ENCODE measurements around the gene CCL4.

CCL4 gene

DNA sequence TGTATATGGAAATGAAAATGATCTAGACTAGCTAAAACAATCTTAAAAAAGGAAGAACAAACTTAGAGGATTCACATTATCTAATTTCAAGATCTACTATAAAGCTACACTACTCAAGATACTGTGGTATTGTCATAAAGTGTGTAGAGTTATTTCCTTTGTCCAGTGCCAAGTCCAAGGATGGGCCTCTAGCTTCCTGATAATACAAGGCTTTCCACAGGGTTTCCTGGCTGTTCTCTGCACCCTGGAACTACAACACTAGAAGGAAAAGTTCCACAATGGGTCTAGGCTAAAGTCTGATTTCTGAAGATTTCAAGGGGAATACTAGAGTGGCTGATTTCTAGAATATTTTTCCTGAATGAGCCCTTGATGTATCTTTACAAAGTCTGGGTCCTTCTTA is 38.6 kb downstream of the CCL4 start:
- Histone ChIP-seq H3K14ac (ENCODE audit: low read length) (no peak overlapping the region), H3K4me3 (ENCODE audit: low read length in 2 of 2) (no peak overlapping the region), H2BK120ac (ENCODE audit: low read depth, low read length) (no peak overlapping the region), H2AK5ac (ENCODE audit: low read depth, low read length) (no peak overlapping the region), H2BK12ac (ENCODE audit: low read length) (no peak overlapping the region), H3K9me3 (replicated peaks in 1 of 2; ENCODE audit: control insufficient read depth in 2 of 2, insufficient read depth in 1 of 2, low read depth in 1 of 2, low read length in 2 of 2) (no peaks in the 10 kb centered on the region), H4K91ac (ENCODE audit: low read depth, low read length, poor library complexity) (no peak overlapping the region), H3K27me3 (ENCODE audit: control insufficient read depth in 3 of 3, insufficient read depth in 3 of 3, low read depth in 1 of 3, low read length in 3 of 3) (no peaks in the 10 kb centered on the region), H3K4me2 (ENCODE audit: insufficient read depth, low read length, poor library complexity, severe bottlenecking) (no peak overlapping the region), H2BK15ac (ENCODE audit: low read length) (no peak overlapping the region), H3K27ac (replicated peaks; ENCODE audit: low read length) (no peak overlapping the region), H3K18ac (ENCODE audit: low read length) (no peak overlapping the region), H2BK5ac (ENCODE audit: low read length) (no peak overlapping the region), H2AFZ (ENCODE audit: low read length) (no peak overlapping the region), H3K4me1 (ENCODE audit: control insufficient read depth in 2 of 2, insufficient read depth in 1 of 2, low read depth in 1 of 2, low read length in 2 of 2) (no peaks in the 10 kb centered on the region), H3K9ac (ENCODE audit: low read depth, low read length, poor library complexity) (no peak overlapping the region), H3K36me3 (replicated peaks in 1 of 2; ENCODE audit: control insufficient read depth in 2 of 2, insufficient read depth in 2 of 2, low read length in 2 of 2) (no peaks in the 10 kb centered on the region), H3K23ac (ENCODE audit: low read depth, low read length, poor library complexity) (no peak overlapping the region), H4K8ac (ENCODE audit: low read depth, low read length) (no peak overlapping the region), H3K4ac (ENCODE audit: low read length) (no peak overlapping the region), H3K79me1 (ENCODE audit: low read depth, low read length) (no peaks in the 10 kb centered on the region)
- no peak for DNase-seq (ENCODE audit: low spot score)

- Histone ChIP-seq H3K4me1 (ENCODE audit: control insufficient read depth in 2 of 2, insufficient read depth in 1 of 2, low read depth in 1 of 2, low read length in 2 of 2) (no peaks in the 10 kb centered on the region), H3K36me3 (replicated peaks in 1 of 2; ENCODE audit: control insufficient read depth in 2 of 2, insufficient read depth in 2 of 2, low read length in 2 of 2) (no peaks in the 10 kb centered on the region), H2BK5ac (ENCODE audit: low read length) (no peak overlapping the region), H3K18ac (ENCODE audit: low read length) (no peak overlapping the region), H2AK5ac (ENCODE audit: low read depth, low read length) (no peak overlapping the region), H3K4me3 (ENCODE audit: low read length in 2 of 2) (no peak overlapping the region), H4K91ac (ENCODE audit: low read depth, low read length, poor library complexity) (no peak overlapping the region), H3K79me1 (ENCODE audit: low read depth, low read length) (no peaks in the 10 kb centered on the region), H4K8ac (ENCODE audit: low read depth, low read length) (no peak overlapping the region), H3K14ac (ENCODE audit: low read length) (no peak overlapping the region), H3K4me2 (ENCODE audit: insufficient read depth, low read length, poor library complexity, severe bottlenecking) (no peak overlapping the region), H3K9me3 (replicated peaks in 1 of 2; ENCODE audit: control insufficient read depth in 2 of 2, insufficient read depth in 1 of 2, low read depth in 1 of 2, low read length in 2 of 2) (no peaks in the 10 kb centered on the region), H2BK15ac (ENCODE audit: low read length) (no peak overlapping the region), H3K27ac (replicated peaks; ENCODE audit: low read length) (no peak overlapping the region), H3K9ac (ENCODE audit: low read depth, low read length, poor library complexity) (no peak overlapping the region), H3K4ac (ENCODE audit: low read length) (no peak overlapping the region), H3K23ac (ENCODE audit: low read depth, low read length, poor library complexity) (no peak overlapping the region), H3K27me3 (ENCODE audit: control insufficient read depth in 3 of 3, insufficient read depth in 3 of 3, low read depth in 1 of 3, low read length in 3 of 3) (no peaks in the 10 kb centered on the region), H2AFZ (ENCODE audit: low read length) (no peak overlapping the region), H2BK12ac (ENCODE audit: low read length) (no peak overlapping the region), H2BK120ac (ENCODE audit: low read depth, low read length) (no peak overlapping the region)
- DNase-seq (ENCODE audit: low spot score) = no peak
- WGBS, 2 donors (ENCODE audit: extremely low coverage in 2 of 2, insufficient read length in 2 of 2, insufficient replicate concordance in 1 of 2) = no CpG with 5 or more reads among the region's 8 CpGs
These were observed 39.2 kb downstream of the CCL4 start for GRCh38 chr17:36142806-36143205.

GRCh38 chr17:36144014-36144413 is 40.4 kb downstream of the CCL4 start:
- Histone ChIP-seq H2BK15ac (ENCODE audit: low read length) (no peak overlapping the region), H3K18ac (ENCODE audit: low read length) (no peak overlapping the region), H3K9me3 (replicated peaks in 1 of 2; ENCODE audit: control insufficient read depth in 2 of 2, insufficient read depth in 1 of 2, low read depth in 1 of 2, low read length in 2 of 2) (no peaks in the 10 kb centered on the region), H2BK5ac (ENCODE audit: low read length) (no peak overlapping the region), H4K91ac (ENCODE audit: low read depth, low read length, poor library complexity) (no peak overlapping the region), H3K27me3 (ENCODE audit: control insufficient read depth in 3 of 3, insufficient read depth in 3 of 3, low read depth in 1 of 3, low read length in 3 of 3) (no peaks in the 10 kb centered on the region), H3K9ac (ENCODE audit: low read depth, low read length, poor library complexity) (no peak overlapping the region), H2BK12ac (ENCODE audit: low read length) (no peak overlapping the region), H3K27ac (replicated peaks; ENCODE audit: low read length) (no peak overlapping the region), H3K4ac (ENCODE audit: low read length) (no peak overlapping the region), H4K8ac (ENCODE audit: low read depth, low read length) (no peak overlapping the region), H2AFZ (ENCODE audit: low read length) (no peak overlapping the region), H2BK120ac (ENCODE audit: low read depth, low read length) (no peak overlapping the region), H3K4me1 (ENCODE audit: control insufficient read depth in 2 of 2, insufficient read depth in 1 of 2, low read depth in 1 of 2, low read length in 2 of 2) (no peaks in the 10 kb centered on the region), H3K79me1 (ENCODE audit: low read depth, low read length) (no peaks in the 10 kb centered on the region), H3K4me2 (ENCODE audit: insufficient read depth, low read length, poor library complexity, severe bottlenecking) (no peak overlapping the region), H3K4me3 (ENCODE audit: low read length in 2 of 2) (no peak overlapping the region), H3K23ac (ENCODE audit: low read depth, low read length, poor library complexity) (no peak overlapping the region), H3K14ac (ENCODE audit: low read length) (no peak overlapping the region), H3K36me3 (replicated peaks in 1 of 2; ENCODE audit: control insufficient read depth in 2 of 2, insufficient read depth in 2 of 2, low read length in 2 of 2) (no peaks in the 10 kb centered on the region), H2AK5ac (ENCODE audit: low read depth, low read length) (no peak overlapping the region)
- no CpG with 5 or more reads among the region's 2 CpGs for WGBS, 2 donors (ENCODE audit: extremely low coverage in 2 of 2, insufficient read length in 2 of 2, insufficient replicate concordance in 1 of 2)
- no peak for DNase-seq (ENCODE audit: low spot score)

- Histone ChIP-seq H3K27me3 (ENCODE audit: control insufficient read depth in 3 of 3, insufficient read depth in 3 of 3, low read depth in 1 of 3, low read length in 3 of 3) (peaks cover 0 to 9% (median 0%) of the 10 kb centered on the region in 3 experiments), H3K4me2 (ENCODE audit: insufficient read depth, low read length, poor library complexity, severe bottlenecking) (no peak overlapping the region), H2BK12ac (ENCODE audit: low read length) (no peak overlapping the region), H3K4me1 (ENCODE audit: control insufficient read depth in 2 of 2, insufficient read depth in 1 of 2, low read depth in 1 of 2, low read length in 2 of 2) (no peaks in the 10 kb centered on the region), H2BK5ac (ENCODE audit: low read length) (no peak overlapping the region), H3K18ac (ENCODE audit: low read length) (no peak overlapping the region), H3K4me3 (ENCODE audit: low read length in 2 of 2) (no peak overlapping the region), H3K23ac (ENCODE audit: low read depth, low read length, poor library complexity) (no peak overlapping the region), H2BK15ac (ENCODE audit: low read length) (no peak overlapping the region), H2AK5ac (ENCODE audit: low read depth, low read length) (no peak overlapping the region), H3K79me1 (ENCODE audit: low read depth, low read length) (no peaks in the 10 kb centered on the region), H3K9me3 (replicated peaks in 1 of 2; ENCODE audit: control insufficient read depth in 2 of 2, insufficient read depth in 1 of 2, low read depth in 1 of 2, low read length in 2 of 2) (no peaks in the 10 kb centered on the region), H4K8ac (ENCODE audit: low read depth, low read length) (no peak overlapping the region), H3K4ac (ENCODE audit: low read length) (no peak overlapping the region), H3K14ac (ENCODE audit: low read length) (no peak overlapping the region), H2AFZ (ENCODE audit: low read length) (no peak overlapping the region), H3K27ac (replicated peaks; ENCODE audit: low read length) (no peak overlapping the region), H4K91ac (ENCODE audit: low read depth, low read length, poor library complexity) (no peak overlapping the region), H2BK120ac (ENCODE audit: low read depth, low read length) (no peak overlapping the region), H3K36me3 (replicated peaks in 1 of 2; ENCODE audit: control insufficient read depth in 2 of 2, insufficient read depth in 2 of 2, low read length in 2 of 2) (no peaks in the 10 kb centered on the region), H3K9ac (ENCODE audit: low read depth, low read length, poor library complexity) (no peak overlapping the region)
- DNase-seq (ENCODE audit: low spot score) = no peak
- WGBS, 2 donors (ENCODE audit: extremely low coverage in 2 of 2, insufficient read length in 2 of 2, insufficient replicate concordance in 1 of 2) = no CpG with 5 or more reads among the region's 5 CpGs
These were observed 41.5 kb downstream of the CCL4 start for GRCh38 chr17:36144981-36145729.

Data from neuronal stem cell (in vitro differentiated cells).